ENCODE results near the gene AKNAD1.
"Not testable (repeated sequence)": the region's sequence is repeated elsewhere in the genome, so short reads cannot be mapped to it uniquely, and the experiment has no call there.

The AKNAD1 gene

DNA sequence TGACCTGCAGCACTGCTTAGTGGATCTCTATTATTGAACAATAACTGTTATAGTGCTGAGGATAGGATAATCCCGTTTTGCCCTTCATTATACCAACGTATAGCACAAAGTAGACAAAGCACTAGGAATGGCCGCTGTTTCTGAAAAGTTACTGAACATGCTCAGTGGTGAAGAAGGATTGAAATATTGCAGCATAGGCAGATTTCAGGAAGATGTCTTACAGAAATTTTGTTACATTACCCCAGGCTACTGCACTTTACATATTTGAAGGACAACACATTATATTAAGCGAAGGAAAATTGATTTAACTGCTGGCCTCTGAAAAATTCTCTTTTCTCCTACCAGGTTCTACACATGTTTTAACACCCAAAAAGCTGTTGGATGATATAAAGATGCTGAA is 48.5 kb downstream of the AKNAD1 start:
- DNase-seq (ENCODE audit: low read depth): no peak
- H3K9me3 ChIP-seq (ENCODE audit: control insufficient read depth, low read length): no peaks in the 10 kb centered on the region
- no peak overlapping the region for H3K9ac ChIP-seq (ENCODE audit: low read length)
- peaks cover 63% of the 10 kb centered on the region for H3K36me3 ChIP-seq (ENCODE audit: control insufficient read depth, insufficient read depth, low read length, severe bottlenecking)
- H3K27me3 ChIP-seq (replicated peaks; ENCODE audit: control insufficient read depth, insufficient read depth, low read length): no peaks in the 10 kb centered on the region
- no peak overlapping the region for H3K4me3 ChIP-seq (ENCODE audit: low read length)
- H3K4me1 ChIP-seq (ENCODE audit: control insufficient read depth, insufficient read depth, low read length): peaks cover 2% of the 10 kb centered on the region

DNA sequence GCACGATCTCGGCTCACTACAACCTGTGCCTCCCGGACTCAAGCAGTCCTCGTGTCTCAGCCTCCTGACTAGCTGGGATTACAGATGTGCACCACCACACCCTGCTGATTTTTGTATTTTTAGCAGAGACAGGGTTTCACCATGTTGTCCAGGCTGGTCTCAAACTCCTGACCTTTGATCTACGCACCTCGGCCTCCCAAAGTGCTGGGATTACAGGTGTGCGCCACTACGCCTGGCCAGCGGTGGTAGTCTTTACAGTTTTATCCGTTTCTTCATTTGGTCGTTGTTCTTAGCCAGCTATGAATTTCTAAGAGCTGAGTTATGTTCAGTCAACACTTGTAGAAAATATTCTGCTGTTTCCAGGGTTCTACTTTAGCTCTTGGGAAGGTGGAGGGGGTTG is 53.3 kb downstream of the AKNAD1 start:
- Histone ChIP-seq H3K27me3 (replicated peaks; ENCODE audit: control insufficient read depth, insufficient read depth, low read length) (no peaks in the 10 kb centered on the region), H3K9ac (ENCODE audit: low read length) (no peak overlapping the region), H3K4me3 (ENCODE audit: low read length) (no peak overlapping the region), H3K9me3 (ENCODE audit: control insufficient read depth, low read length) (no peaks in the 10 kb centered on the region), H3K36me3 (ENCODE audit: control insufficient read depth, insufficient read depth, low read length, severe bottlenecking) (peaks cover 82% of the 10 kb centered on the region), H3K4me1 (ENCODE audit: control insufficient read depth, insufficient read depth, low read length) (no peaks in the 10 kb centered on the region)
- DNase-seq (ENCODE audit: low read depth): no peak

DNA sequence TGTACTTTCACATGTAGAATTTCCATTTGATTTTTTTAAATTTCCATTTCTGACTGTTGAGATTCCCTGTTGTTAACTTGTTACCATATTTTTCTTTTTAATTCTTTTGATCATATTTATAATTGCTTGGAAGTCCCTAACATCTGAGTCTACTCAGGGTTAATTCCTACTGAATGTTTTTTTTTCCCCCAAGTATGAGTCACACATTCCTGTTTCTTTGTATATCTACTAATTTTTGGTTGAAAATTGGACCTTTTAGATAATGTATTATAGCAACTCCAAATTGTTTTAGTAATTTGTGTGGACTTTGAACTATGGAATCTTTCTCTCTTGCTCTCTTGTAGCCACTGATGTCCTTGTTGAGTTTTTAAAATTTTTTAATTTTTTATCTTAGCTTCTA is 55.8 kb downstream of the AKNAD1 start:
- peak; percentile 54 for DNase-seq (ENCODE audit: low read depth)
- H3K9ac ChIP-seq (ENCODE audit: low read length): no peak overlapping the region
- H3K36me3 ChIP-seq (ENCODE audit: control insufficient read depth, insufficient read depth, low read length, severe bottlenecking): peaks cover 80% of the 10 kb centered on the region
- no peaks in the 10 kb centered on the region for H3K9me3 ChIP-seq (ENCODE audit: control insufficient read depth, low read length)
- H3K4me1 ChIP-seq (ENCODE audit: control insufficient read depth, insufficient read depth, low read length): no peaks in the 10 kb centered on the region
- H3K27me3 ChIP-seq (replicated peaks; ENCODE audit: control insufficient read depth, insufficient read depth, low read length): no peaks in the 10 kb centered on the region
- no peak overlapping the region for H3K4me3 ChIP-seq (ENCODE audit: low read length)

DNA sequence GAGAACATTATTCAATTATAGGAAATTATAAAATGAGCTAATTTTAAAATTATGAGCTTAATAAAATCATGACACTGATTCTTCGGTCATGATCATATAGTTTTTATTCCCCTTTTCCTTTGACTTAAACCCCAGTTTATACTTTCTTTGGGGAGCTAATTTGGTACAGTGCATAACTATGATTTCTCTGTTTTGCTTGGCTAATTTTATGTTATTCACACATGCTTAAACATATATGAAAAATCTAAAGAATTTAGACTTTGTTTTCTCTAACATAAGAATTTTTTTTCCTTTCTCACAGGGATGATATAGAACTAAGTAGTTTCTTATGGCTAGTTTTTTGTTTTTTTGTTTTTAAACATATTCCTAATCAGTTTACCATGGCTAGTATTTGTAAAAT is 57.9 kb downstream of the AKNAD1 start:
- Histone ChIP-seq H3K36me3 (ENCODE audit: control insufficient read depth, insufficient read depth, low read length, severe bottlenecking) (peaks cover 84% of the 10 kb centered on the region), H3K9ac (ENCODE audit: low read length) (no peak overlapping the region), H3K27me3 (replicated peaks; ENCODE audit: control insufficient read depth, insufficient read depth, low read length) (no peaks in the 10 kb centered on the region), H3K4me3 (ENCODE audit: low read length) (no peak overlapping the region), H3K4me1 (ENCODE audit: control insufficient read depth, insufficient read depth, low read length) (no peaks in the 10 kb centered on the region), H3K9me3 (ENCODE audit: control insufficient read depth, low read length) (no peaks in the 10 kb centered on the region)
- no peak for DNase-seq (ENCODE audit: low read depth)

DNA sequence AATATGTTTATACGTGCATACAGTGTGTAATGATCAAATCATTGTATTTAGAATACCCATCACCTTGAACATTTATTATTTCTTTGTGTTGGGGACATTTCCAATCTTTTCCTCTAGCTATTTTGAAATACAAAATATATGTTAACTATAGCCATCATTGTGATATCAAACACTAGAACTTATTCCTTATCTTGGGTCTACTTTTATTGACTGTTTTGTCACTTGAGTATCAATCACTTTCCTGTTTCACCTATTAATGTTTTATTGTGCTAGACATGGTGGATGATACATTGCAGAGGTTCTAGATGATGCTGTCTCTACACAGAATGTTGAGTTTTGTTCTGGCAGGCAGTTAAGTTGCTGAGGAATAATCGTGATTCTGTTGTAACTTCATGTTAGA is 64.5 kb downstream of the AKNAD1 start:
- no peaks in the 10 kb centered on the region for H3K27me3 ChIP-seq (replicated peaks; ENCODE audit: control insufficient read depth, insufficient read depth, low read length)
- H3K9ac ChIP-seq (ENCODE audit: low read length): no peak overlapping the region
- no peak overlapping the region for H3K4me3 ChIP-seq (ENCODE audit: low read length)
- H3K36me3 ChIP-seq (ENCODE audit: control insufficient read depth, insufficient read depth, low read length, severe bottlenecking): peaks cover 79% of the 10 kb centered on the region
- peaks cover 14% of the 10 kb centered on the region for H3K9me3 ChIP-seq (ENCODE audit: control insufficient read depth, low read length)
- DNase-seq (ENCODE audit: low read depth): no peak
- no peaks in the 10 kb centered on the region for H3K4me1 ChIP-seq (ENCODE audit: control insufficient read depth, insufficient read depth, low read length)

DNA sequence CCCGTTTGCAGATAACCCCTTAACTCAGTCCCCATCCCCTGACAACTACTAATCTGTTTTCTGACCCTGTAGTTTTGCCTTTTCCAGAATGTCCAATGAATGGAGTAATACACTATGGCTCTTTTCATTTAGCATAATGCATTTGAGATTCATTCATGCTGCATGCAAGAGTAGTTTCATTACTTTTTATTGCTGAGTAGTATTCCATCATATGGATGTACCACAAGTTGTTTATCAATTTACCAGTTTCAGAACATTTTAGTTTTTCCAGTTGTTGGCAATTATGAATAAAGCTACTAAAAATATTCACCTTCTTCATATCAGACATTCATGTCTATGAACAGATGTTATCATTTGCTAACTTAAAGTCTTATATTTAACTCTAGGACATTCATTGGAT is 65.1 kb downstream of the AKNAD1 start:
- peaks cover 78% of the 10 kb centered on the region for H3K36me3 ChIP-seq (ENCODE audit: control insufficient read depth, insufficient read depth, low read length, severe bottlenecking)

DNA sequence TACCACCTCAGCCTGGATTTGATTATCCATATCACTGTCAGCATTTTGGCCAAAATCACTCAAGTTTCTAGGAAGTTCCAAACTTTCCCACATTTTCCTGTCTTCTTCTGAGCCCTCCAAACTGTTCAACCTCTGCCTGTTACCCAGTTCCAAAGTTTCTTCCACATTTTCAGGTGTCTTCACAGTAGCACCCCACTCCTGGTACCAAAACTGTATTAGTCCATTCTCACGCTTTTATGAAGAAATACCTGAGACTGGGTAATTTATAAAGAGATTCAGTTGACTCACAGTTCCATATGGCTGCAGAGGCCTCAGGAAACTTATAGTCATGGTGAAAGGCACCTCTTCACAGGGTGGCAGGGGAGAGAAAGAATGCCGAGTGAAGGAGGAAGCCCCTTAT is 71.0 kb downstream of the AKNAD1 start:
- no peak for DNase-seq (ENCODE audit: low read depth)
- peaks cover 21% of the 10 kb centered on the region for H3K9me3 ChIP-seq (ENCODE audit: control insufficient read depth, low read length)
- no peaks in the 10 kb centered on the region for H3K27me3 ChIP-seq (replicated peaks; ENCODE audit: control insufficient read depth, insufficient read depth, low read length)
- H3K9ac ChIP-seq (ENCODE audit: low read length): no peak overlapping the region
- no peak overlapping the region for H3K4me3 ChIP-seq (ENCODE audit: low read length)
- peaks cover 76% of the 10 kb centered on the region for H3K36me3 ChIP-seq (ENCODE audit: control insufficient read depth, insufficient read depth, low read length, severe bottlenecking)
- no peaks in the 10 kb centered on the region for H3K4me1 ChIP-seq (ENCODE audit: control insufficient read depth, insufficient read depth, low read length)

More for the DNA sequence above, 65.1 kb downstream of the AKNAD1 start:
- Histone ChIP-seq H3K9me3 (ENCODE audit: control insufficient read depth, low read length) (peaks cover 14% of the 10 kb centered on the region), H3K9ac (ENCODE audit: low read length) (no peak overlapping the region), H3K4me3 (ENCODE audit: low read length) (no peak overlapping the region), H3K4me1 (ENCODE audit: control insufficient read depth, insufficient read depth, low read length) (no peaks in the 10 kb centered on the region), H3K27me3 (replicated peaks; ENCODE audit: control insufficient read depth, insufficient read depth, low read length) (no peaks in the 10 kb centered on the region)
- no peak for DNase-seq (ENCODE audit: low read depth)

DNA sequence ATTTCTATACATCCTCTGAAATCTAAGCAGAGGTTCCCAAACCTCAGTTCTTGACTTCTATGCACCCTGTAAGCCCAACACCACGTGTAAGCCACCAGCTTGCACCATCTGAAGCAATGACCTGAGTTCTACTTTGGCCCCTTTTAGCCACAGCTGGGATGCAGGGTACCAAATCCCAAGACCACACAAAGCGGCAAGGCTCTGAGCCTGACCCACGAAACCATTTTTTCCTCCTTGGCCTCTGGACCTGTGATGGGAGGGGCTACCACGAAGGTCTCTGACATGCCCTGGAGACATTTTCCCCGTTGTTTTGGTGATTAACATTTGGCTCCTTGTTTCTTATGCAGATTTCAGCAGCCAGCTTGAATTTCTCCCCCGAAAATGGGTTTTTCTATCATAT is 71.6 kb downstream of the AKNAD1 start:
- no peak for DNase-seq (ENCODE audit: low read depth)

DNA sequence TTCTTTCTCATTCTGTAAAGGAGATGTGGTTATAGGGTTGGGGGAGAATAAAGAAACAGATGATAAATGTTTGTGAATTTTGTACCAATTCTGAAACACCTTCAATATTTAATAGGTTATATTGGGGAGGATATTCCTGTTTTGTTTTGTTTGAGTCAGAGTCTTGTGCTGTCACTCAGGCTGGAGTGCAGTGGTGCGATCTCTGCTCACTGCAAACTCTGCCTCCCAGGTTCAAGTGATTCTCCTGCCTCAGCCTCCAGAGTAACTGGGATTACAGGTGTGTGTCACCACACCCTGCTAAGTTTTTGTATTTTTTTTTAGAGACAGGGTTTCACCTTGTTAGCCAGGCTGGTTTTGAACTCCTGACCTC is 75.3 kb downstream of the AKNAD1 start:
- not testable (repeated sequence) for H3K4me1 ChIP-seq (ENCODE audit: control insufficient read depth, insufficient read depth, low read length); H3K4me3 ChIP-seq (ENCODE audit: low read length); H3K9ac ChIP-seq (ENCODE audit: low read length); H3K27me3 ChIP-seq (replicated peaks; ENCODE audit: control insufficient read depth, insufficient read depth, low read length); DNase-seq (ENCODE audit: low read depth)
- Histone ChIP-seq H3K36me3 (ENCODE audit: control insufficient read depth, insufficient read depth, low read length, severe bottlenecking) (peaks cover 92% of the 10 kb centered on the region), H3K9me3 (ENCODE audit: control insufficient read depth, low read length) (peaks cover 21% of the 10 kb centered on the region)

More for the DNA sequence above, 71.6 kb downstream of the AKNAD1 start:
- Histone ChIP-seq H3K4me1 (ENCODE audit: control insufficient read depth, insufficient read depth, low read length) (no peaks in the 10 kb centered on the region), H3K36me3 (ENCODE audit: control insufficient read depth, insufficient read depth, low read length, severe bottlenecking) (peaks cover 78% of the 10 kb centered on the region), H3K4me3 (ENCODE audit: low read length) (no peak overlapping the region), H3K27me3 (replicated peaks; ENCODE audit: control insufficient read depth, insufficient read depth, low read length) (no peaks in the 10 kb centered on the region), H3K9ac (ENCODE audit: low read length) (no peak overlapping the region), H3K9me3 (ENCODE audit: control insufficient read depth, low read length) (peaks cover 21% of the 10 kb centered on the region)

DNA sequence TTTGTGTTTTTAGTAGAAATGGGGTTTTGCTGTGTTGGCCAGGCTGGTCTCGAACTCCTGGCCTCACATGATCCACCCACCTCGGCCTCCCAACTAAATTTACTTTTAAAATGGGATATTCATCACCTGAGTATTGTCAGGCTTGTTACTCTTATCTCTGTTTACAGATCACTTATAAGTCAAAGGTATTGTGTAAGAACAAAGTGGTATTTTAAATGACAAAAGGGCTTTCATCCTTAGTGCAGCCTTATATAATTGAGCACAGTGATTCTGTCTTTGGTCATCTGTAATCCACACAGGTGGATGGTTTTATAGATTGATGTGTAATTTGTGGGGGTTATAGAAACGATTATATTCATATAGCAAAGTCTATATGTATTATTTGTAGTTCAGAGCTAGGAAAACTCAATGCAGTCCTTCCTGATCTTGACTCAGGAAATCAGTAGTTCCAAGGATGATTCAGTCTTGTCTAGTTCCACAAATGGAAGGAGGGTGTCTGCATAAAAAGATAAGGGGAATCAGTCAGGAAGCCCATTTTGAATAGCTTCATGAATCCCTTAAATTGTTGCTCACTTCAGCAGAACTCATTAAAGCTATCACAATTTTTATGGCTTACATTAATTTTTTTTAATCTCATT is 75.8 kb downstream of the AKNAD1 start:
- DNase-seq (ENCODE audit: low read depth): no peak
- H3K9ac ChIP-seq (ENCODE audit: low read length): no peak overlapping the region
- no peaks in the 10 kb centered on the region for H3K27me3 ChIP-seq (replicated peaks; ENCODE audit: control insufficient read depth, insufficient read depth, low read length)
- no peaks in the 10 kb centered on the region for H3K4me1 ChIP-seq (ENCODE audit: control insufficient read depth, insufficient read depth, low read length)
- no peak overlapping the region for H3K4me3 ChIP-seq (ENCODE audit: low read length)
- peaks cover 18% of the 10 kb centered on the region for H3K9me3 ChIP-seq (ENCODE audit: control insufficient read depth, low read length)
- peaks cover 92% of the 10 kb centered on the region for H3K36me3 ChIP-seq (ENCODE audit: control insufficient read depth, insufficient read depth, low read length, severe bottlenecking)

DNA sequence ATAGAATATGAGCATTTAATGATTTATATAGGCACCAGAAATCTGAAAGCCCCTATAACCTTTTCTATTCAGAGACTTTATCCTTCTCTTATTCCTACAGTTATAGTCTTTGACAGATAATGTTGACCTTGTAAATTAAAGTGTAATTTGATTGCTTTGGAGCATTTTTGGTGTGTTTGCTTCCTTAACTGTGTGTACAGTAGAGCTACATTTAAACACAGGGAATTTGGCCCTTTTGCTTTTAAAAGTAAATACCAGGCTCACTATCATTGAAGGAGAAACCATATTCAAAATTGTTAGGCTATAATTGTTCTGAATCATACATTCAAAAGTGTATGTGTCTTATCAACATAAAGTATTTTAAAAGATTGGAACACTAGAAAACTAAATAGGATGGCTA is 77.4 kb downstream of the AKNAD1 start:
- peaks cover 92% of the 10 kb centered on the region for H3K36me3 ChIP-seq (ENCODE audit: control insufficient read depth, insufficient read depth, low read length, severe bottlenecking)
- H3K9me3 ChIP-seq (ENCODE audit: control insufficient read depth, low read length): peaks cover 2% of the 10 kb centered on the region
- H3K4me3 ChIP-seq (ENCODE audit: low read length): no peak overlapping the region
- H3K9ac ChIP-seq (ENCODE audit: low read length): no peak overlapping the region
- no peak for DNase-seq (ENCODE audit: low read depth)
- H3K4me1 ChIP-seq (ENCODE audit: control insufficient read depth, insufficient read depth, low read length): no peaks in the 10 kb centered on the region
- H3K27me3 ChIP-seq (replicated peaks; ENCODE audit: control insufficient read depth, insufficient read depth, low read length): no peaks in the 10 kb centered on the region

DNA sequence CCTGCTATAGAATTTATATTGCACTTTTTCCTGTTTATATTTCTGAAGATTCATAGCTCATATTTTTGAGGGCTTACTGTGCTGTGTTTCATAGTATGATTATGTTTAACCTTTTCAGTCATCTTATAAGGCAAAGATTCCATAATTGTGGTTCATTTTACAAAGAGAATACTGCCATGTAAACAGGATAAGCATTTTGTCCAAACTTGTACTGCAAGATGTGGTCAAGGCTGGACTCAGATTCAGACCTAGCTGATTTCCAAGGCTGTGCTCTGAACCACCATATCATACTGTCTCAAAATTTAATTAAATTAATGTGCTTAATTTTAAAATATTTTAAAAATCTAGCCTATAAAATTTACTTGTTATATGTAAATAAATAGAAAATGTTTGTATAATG is 79.1 kb downstream of the AKNAD1 start:
- Histone ChIP-seq H3K27me3 (replicated peaks; ENCODE audit: control insufficient read depth, insufficient read depth, low read length) (no peaks in the 10 kb centered on the region), H3K36me3 (ENCODE audit: control insufficient read depth, insufficient read depth, low read length, severe bottlenecking) (peaks cover 91% of the 10 kb centered on the region), H3K4me1 (ENCODE audit: control insufficient read depth, insufficient read depth, low read length) (no peaks in the 10 kb centered on the region), H3K9me3 (ENCODE audit: control insufficient read depth, low read length) (no peaks in the 10 kb centered on the region), H3K4me3 (ENCODE audit: low read length) (no peak overlapping the region), H3K9ac (ENCODE audit: low read length) (no peak overlapping the region)
- no peak for DNase-seq (ENCODE audit: low read depth)

Measured in adipocyte (in vitro differentiated cells).